Gastroesophageal sphincter (tissue), 3 donors: ENCODE data around the gene ZMYND12.

Experiments used
- POLR2A ChIP-seq, 2 donors: fragments of 450-650 bp; IDR thresholded peaks; one replicate each; pipeline ENCODE4 v1.6.1; 2017; ENCODE audit warnings: antibody characterized with exemption in 2 of 2, mild to moderate bottlenecking in 2 of 2, moderate library complexity in 1 of 2
- TF ChIP-seq, protein P1 (sequence below), 4 experiments: fragments of 200-600 bp in 2 of 4; fragments of 450-650 bp in 2 of 4; sonication (generic) in 1 of 4; IDR thresholded peaks; one replicate each; pipeline ENCODE4 v1.5.1; 2017 to 2019; ENCODE audit warnings: antibody characterized with exemption in 4 of 4, mild to moderate bottlenecking in 2 of 4, moderate library complexity in 2 of 4

DNA sequence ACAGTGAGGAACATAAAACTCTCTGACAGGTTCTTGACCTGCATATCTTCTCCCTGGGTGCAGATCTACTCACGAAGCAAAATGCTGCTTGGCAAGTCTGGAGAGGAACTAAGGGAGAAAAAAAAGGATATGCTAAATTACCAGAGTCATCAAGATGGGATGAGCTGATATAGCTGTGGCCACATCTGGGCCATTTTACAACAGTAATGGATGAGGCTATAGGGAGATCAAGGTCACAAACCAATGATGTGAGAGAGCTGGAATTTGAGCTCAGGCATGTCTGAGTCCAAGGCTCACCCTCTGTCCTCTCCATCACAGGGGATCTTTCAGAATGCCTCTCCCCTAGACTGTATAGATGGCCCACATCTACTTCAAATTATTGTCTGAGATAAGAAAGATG, 26.2 kb downstream of the ZMYND12 start:
- TF ChIP-seq, protein P1, sequence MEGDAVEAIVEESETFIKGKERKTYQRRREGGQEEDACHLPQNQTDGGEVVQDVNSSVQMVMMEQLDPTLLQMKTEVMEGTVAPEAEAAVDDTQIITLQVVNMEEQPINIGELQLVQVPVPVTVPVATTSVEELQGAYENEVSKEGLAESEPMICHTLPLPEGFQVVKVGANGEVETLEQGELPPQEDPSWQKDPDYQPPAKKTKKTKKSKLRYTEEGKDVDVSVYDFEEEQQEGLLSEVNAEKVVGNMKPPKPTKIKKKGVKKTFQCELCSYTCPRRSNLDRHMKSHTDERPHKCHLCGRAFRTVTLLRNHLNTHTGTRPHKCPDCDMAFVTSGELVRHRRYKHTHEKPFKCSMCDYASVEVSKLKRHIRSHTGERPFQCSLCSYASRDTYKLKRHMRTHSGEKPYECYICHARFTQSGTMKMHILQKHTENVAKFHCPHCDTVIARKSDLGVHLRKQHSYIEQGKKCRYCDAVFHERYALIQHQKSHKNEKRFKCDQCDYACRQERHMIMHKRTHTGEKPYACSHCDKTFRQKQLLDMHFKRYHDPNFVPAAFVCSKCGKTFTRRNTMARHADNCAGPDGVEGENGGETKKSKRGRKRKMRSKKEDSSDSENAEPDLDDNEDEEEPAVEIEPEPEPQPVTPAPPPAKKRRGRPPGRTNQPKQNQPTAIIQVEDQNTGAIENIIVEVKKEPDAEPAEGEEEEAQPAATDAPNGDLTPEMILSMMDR (IDR thresholded peaks at IDR 0.05) = no peak
- no peak for TF ChIP-seq POLR2A (IDR thresholded peaks at IDR 0.05)
